Fibroblast of lung (primary cell): ENCODE measurements around the gene C15orf39. TPM values are rescaled to one million over a fixed set of nuclear protein-coding genes. Genes with fewer than 3 reads are reported as not detected.

Source experiments
- DNase-seq, 2 donors: peaks; one replicate each; pipeline versions ENCODE4 v3.0.0 to v3.0.0-alpha.2; 2010; ENCODE audit warnings: low read depth in 2 of 2
- H2AFZ ChIP-seq: 2 replicates; pipeline ENCODE4 v1.5.1; 2012; ENCODE audit warnings: low read length, control low read depth, inconsistent platforms
- H3K27ac ChIP-seq: 2 replicates; pipeline ENCODE4 v1.5.1; 2011; ENCODE audit warnings: low read length, control low read depth; ENCODE audit not compliant: insufficient read depth
- H3K27me3 ChIP-seq: 2 replicates; pipeline ENCODE4 v1.5.1; 2011; ENCODE audit warnings: mild to moderate bottlenecking, low read length; ENCODE audit not compliant: control insufficient read depth, insufficient read depth
- H3K36me3 ChIP-seq: 2 replicates; pipeline ENCODE4 v1.5.1; 2011; ENCODE audit warnings: low read length; ENCODE audit not compliant: control insufficient read depth, insufficient read depth
- H3K4me1 ChIP-seq: 2 replicates; pipeline ENCODE4 v1.5.1; 2011; ENCODE audit warnings: low read length; ENCODE audit not compliant: control insufficient read depth, insufficient read depth; ENCODE audit errors: extremely low read depth
- H3K4me2 ChIP-seq: 2 replicates; pipeline ENCODE4 v1.5.1; 2011; ENCODE audit warnings: low read length, control low read depth; ENCODE audit not compliant: insufficient read depth; ENCODE audit errors: extremely low read depth
- H3K4me3 ChIP-seq, 4 experiments: fragments of 200-600 bp in 1 of 4; sonication (generic) in 1 of 4; replicated peaks in 1 of 4; 2 replicates each; pipeline ENCODE4 v1.5.1; 2011 to 2016; ENCODE audit warnings: low read length in 4 of 4, low read depth in 3 of 4, mild to moderate bottlenecking in 3 of 4, control low read depth in 2 of 4, inconsistent platforms in 1 of 4, mixed read lengths in 1 of 4; ENCODE audit not compliant: insufficient read depth in 1 of 4; ENCODE audit errors: control extremely low read depth in 1 of 4
- H3K79me2 ChIP-seq: 2 replicates; pipeline ENCODE4 v1.5.1; 2012; ENCODE audit warnings: mild to moderate bottlenecking, low read length, inconsistent platforms; ENCODE audit not compliant: control insufficient read depth, insufficient read depth
- H3K9ac ChIP-seq: 2 replicates; pipeline ENCODE4 v1.5.1; 2011; ENCODE audit warnings: mild to moderate bottlenecking, low read length, control low read depth; ENCODE audit not compliant: insufficient read depth
- H3K9me3 ChIP-seq: 2 replicates; pipeline ENCODE4 v1.5.1; 2012; ENCODE audit warnings: low read depth, low read length; ENCODE audit not compliant: control insufficient read depth, insufficient read depth
- H4K20me1 ChIP-seq: 2 replicates; pipeline ENCODE4 v1.5.1; 2011; ENCODE audit warnings: low read length; ENCODE audit not compliant: control insufficient read depth, insufficient read depth; ENCODE audit errors: extremely low read depth
- CTCF ChIP-seq, 2 donors: IDR thresholded peaks in 1 of 2; conservative IDR thresholded peaks in 1 of 2; 1 replicate in 1 of 2; 2 replicates in 1 of 2; pipeline ENCODE4 v1.5.1; 2011 to 2012; ENCODE audit warnings: low read length in 2 of 2, control low read depth in 1 of 2, inconsistent platforms in 1 of 2, low read depth in 1 of 2, mild to moderate bottlenecking in 1 of 2
- EZH2 ChIP-seq: IDR thresholded peaks from 2 replicates; pipeline ENCODE4 v1.5.1; 2012; ENCODE audit warnings: low read length, control low read depth, mild to moderate bottlenecking; ENCODE audit errors: missing control alignments
- polyA plus RNA-seq, 2 donors: library from polyadenylated mRNA; depleted of rRNA in 1 of 2; stranded (reverse) in 1 of 2; unstranded in 1 of 2; fragments of >200 nt; gene quantifications; 2 replicates each; pipeline ENCODE4 v1.2.1, GENCODE V29; 2011 to 2012; ENCODE audit warnings: missing spikeins in 1 of 2
- total RNA-seq: library from RNA; depleted of rRNA; stranded (reverse); fragments of >200 nt; gene quantifications from 2 replicates; pipeline ENCODE4 v1.2.1, GENCODE V29; 2014

The C15orf39 gene
- total and polyA plus RNA-seq, 2 donors (not counting 1 experiment from before 2014, with no cell fraction given) = 1.7 to 2.3 TPM

GRCh38 chr15:75177360-75178071 is 24.2 kb upstream of the C15orf39 start:
- Histone ChIP-seq H3K27me3 (no peaks in the 10 kb centered on the region), H3K79me2 (no peaks in the 10 kb centered on the region), H3K27ac (no peak overlapping the region), H4K20me1 (no peaks in the 10 kb centered on the region), H3K9ac (no peak overlapping the region), H2AFZ (peak overlapping the region; percentile 31), H3K4me1 (peaks cover 9% of the 10 kb centered on the region), H3K36me3 (no peaks in the 10 kb centered on the region), H3K4me2 (peak overlapping the region; percentile 9), H3K4me3 (no peak overlapping the region), H3K9me3 (no peaks in the 10 kb centered on the region)
- no peak for TF ChIP-seq EZH2
- no peak for TF ChIP-seq CTCF (conservative IDR thresholded peaks at IDR 0.05 in 1 of 2, IDR thresholded peaks at IDR 0.05 in 1 of 2; ENCODE audit: low read depth in 1 of 2, low read length in 2 of 2)
- peak in 1 of 2 donors; percentile 58 for DNase-seq

DNA sequence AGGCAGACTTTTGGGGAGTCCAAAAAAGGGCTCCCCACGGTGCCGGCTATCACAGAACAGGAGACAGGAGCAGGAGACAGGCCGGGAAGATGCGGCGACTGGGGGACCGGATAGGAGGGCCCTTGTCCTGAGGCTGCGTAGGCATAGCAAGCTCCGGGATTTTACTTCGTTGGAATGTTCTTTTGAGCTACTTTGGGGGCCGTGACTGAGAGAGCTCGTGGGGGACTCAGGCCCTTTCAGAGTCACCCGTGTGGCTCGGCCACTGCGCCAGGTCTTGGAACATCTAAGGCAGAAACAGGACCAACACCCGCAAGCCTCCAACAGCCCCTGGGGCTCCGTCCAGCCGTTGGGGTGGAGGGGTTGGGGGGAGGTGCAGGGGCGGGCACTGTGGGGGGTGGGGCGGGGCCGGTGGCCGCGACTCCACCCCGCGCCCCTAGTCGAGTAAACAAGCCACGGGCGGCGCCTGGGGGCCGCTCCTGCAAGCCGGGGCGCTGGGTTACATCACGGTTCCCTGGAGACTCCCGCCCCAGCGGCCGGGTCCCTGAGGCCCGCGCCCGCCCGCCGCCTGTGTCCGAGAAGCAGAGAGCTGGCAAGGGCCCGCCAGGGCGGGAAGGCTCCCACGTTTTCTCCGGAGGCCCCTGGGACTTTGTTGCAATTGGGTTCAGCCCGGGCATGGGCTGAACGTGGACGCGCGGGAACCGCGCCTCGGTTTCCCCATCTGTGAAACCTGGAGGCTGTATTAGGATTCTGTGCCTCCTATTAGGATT is 23.3 kb upstream of the C15orf39 start:
- Histone ChIP-seq H3K9me3 (no peaks in the 10 kb centered on the region), H2AFZ (peak overlapping the region; percentile 31), H3K4me2 (no peak overlapping the region), H4K20me1 (no peaks in the 10 kb centered on the region), H3K4me3 (peak overlapping the region in 1 of 4 experiments; percentile 6), H3K36me3 (no peaks in the 10 kb centered on the region), H3K27me3 (no peaks in the 10 kb centered on the region), H3K9ac (no peak overlapping the region), H3K27ac (no peak overlapping the region), H3K79me2 (no peaks in the 10 kb centered on the region), H3K4me1 (peaks cover 9% of the 10 kb centered on the region)
- TF ChIP-seq EZH2 = no peak
- peak in 1 of 2 donors; percentile 6 for DNase-seq

DNA sequence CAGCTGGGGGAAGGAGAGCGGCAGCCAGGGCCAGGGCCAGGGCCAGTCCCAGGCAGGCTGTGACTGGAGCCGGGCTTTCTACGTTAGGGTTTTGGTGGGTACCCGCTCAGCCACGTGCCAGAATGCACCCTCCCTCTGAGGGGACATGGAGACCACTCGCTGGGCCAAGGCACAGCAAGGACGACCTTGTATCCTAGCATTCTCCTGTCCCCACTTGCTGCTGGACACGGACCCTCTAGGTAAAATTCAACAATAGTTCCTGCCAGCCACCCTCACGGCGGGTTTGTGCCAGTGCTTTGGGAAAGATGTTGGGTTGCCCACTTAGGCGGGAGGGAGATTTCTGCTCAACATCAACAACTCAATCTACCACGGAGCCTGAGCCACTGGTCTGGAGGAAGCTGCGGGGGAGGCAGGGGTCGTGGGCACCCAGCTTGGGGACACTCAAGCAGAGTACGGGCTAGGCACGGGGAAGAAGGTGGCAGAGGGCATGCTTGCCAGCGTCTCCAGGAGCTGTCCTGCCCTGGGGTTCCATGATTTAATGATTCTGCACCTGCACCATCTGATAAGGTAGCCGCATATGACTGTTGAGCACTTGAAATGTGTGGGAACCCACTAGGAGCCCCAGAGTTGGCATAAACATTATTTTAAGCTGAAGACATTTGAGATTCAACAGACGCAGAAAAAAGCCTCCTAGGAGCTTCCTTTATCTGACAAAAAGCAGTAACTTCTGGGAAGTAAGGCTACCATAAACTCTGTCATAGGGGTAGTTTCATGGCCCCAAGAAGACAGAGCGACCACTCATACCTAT is 22.5 kb upstream of the C15orf39 start:
- no peaks in the 10 kb centered on the region for H3K79me2 ChIP-seq
- no peaks in the 10 kb centered on the region for H3K36me3 ChIP-seq
- no peak for DNase-seq
- H3K9me3 ChIP-seq = no peaks in the 10 kb centered on the region
- no peak overlapping the region for H3K27ac ChIP-seq
- H3K4me2 ChIP-seq = no peak overlapping the region
- H3K9ac ChIP-seq = no peak overlapping the region
- no peaks in the 10 kb centered on the region for H3K27me3 ChIP-seq
- TF ChIP-seq EZH2 (no peak), CTCF (conservative IDR thresholded peaks at IDR 0.05 in 1 of 2, IDR thresholded peaks at IDR 0.05 in 1 of 2; ENCODE audit: low read depth in 1 of 2, low read length in 2 of 2) (no peak)
- H3K4me1 ChIP-seq = peaks cover 9% of the 10 kb centered on the region
- no peaks in the 10 kb centered on the region for H4K20me1 ChIP-seq
- no peak overlapping the region for H2AFZ ChIP-seq
- no peak overlapping the region for H3K4me3 ChIP-seq
